ENCODE measurements around the gene VCL. TPM values are rescaled to one million over a fixed set of nuclear protein-coding genes. Genes with fewer than 3 reads are reported as not detected.

The VCL gene
- total and polyA plus RNA-seq, 9 of the 15 experiments (the other 6 are each of a cell fraction or from before 2014, with no cell fraction given), result 29.8 to 186 (median 76.4) TPM

DNA sequence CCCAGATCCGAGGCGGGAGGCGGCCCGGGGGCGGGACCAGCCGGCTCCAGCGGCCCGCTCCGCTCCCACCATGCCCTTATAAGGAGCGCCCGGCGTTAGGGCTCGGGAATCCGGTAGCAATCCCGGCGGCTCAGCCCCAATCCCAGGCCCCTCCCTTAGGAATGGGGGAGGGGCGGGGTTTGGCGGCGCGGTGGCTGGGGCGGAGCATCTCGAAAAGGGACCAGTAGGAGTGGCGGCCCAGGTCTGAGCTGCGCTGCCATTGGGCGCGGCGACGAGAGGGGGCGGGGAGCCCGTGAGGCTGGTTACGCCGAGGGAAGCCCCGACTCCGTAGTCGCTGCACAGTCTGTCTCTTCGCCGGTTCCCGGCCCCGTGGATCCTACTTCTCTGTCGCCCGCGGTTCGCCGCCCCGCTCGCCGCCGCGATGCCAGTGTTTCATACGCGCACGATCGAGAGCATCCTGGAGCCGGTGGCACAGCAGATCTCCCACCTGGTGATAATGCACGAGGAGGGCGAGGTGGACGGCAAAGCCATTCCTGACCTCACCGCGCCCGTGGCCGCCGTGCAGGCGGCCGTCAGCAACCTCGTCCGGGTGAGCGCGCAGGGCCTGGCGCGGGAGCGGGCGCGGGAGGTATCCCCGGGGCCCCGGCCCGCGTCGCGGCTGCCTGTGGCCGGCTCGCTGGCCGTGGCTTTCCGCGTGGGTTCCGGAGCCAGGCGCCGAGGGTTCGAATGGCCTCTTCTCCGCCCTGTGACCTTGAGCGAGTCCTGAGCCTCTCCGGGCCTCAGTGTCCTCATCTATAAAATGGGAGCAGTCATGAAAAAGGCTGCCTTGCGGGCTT is at the start of gene VCL (continued):
- 0 out of 2 replicates have a peak, but pooled peaks have one; percentile 1 for TF ChIP-seq CLOCK (CRISPR knock-in tag; IDR thresholded peaks at IDR 0.05; ENCODE audit: borderline replicate concordance)
- TF ChIP-seq RFX7 (CRISPR knock-in tag; IDR thresholded peaks at IDR 0.05), result no peak
- peak; percentile 97 for TF ChIP-seq TBP (optimal IDR thresholded peaks at IDR 0.05; ENCODE audit: low read depth, low read length)
- peak; percentile 80 for TF ChIP-seq ZNF644 (tag; IDR thresholded peaks at IDR 0.05; ENCODE audit: low read depth)
- TF ChIP-seq ZNF408 (CRISPR knock-in tag; IDR thresholded peaks at IDR 0.05; ENCODE audit: low read depth), result no peak
- peak; percentile 73 for TF ChIP-seq L3MBTL2 (IDR thresholded peaks at IDR 0.05)
- TF ChIP-seq SIRT6 (IDR thresholded peaks at IDR 0.05; ENCODE audit: low read depth, low read length), result peak; percentile 50
- no peak for TF ChIP-seq KAT2B (IDR thresholded peaks at IDR 0.05; ENCODE audit: low read depth, low read length)
- TF ChIP-seq SLC30A9 (CRISPR knock-in tag; IDR thresholded peaks at IDR 0.05), result no peak
- TF ChIP-seq RAD21 (CRISPR knock-in tag; conservative IDR thresholded peaks at IDR 0.05 in 1 of 2, IDR thresholded peaks at IDR 0.05 in 1 of 2), result peak in 1 of 2 experiments; percentile 2; a peak in 2 of 4 replicates
- TF ChIP-seq ZNF175 (CRISPR knock-in tag; IDR thresholded peaks at IDR 0.05; ENCODE audit: low read depth), result peak; percentile 60; the same call in 1 of the 2 replicates
- TF ChIP-seq CUX1 (CRISPR knock-in tag; IDR thresholded peaks at IDR 0.05), result no peak
- TF ChIP-seq, protein P1, sequence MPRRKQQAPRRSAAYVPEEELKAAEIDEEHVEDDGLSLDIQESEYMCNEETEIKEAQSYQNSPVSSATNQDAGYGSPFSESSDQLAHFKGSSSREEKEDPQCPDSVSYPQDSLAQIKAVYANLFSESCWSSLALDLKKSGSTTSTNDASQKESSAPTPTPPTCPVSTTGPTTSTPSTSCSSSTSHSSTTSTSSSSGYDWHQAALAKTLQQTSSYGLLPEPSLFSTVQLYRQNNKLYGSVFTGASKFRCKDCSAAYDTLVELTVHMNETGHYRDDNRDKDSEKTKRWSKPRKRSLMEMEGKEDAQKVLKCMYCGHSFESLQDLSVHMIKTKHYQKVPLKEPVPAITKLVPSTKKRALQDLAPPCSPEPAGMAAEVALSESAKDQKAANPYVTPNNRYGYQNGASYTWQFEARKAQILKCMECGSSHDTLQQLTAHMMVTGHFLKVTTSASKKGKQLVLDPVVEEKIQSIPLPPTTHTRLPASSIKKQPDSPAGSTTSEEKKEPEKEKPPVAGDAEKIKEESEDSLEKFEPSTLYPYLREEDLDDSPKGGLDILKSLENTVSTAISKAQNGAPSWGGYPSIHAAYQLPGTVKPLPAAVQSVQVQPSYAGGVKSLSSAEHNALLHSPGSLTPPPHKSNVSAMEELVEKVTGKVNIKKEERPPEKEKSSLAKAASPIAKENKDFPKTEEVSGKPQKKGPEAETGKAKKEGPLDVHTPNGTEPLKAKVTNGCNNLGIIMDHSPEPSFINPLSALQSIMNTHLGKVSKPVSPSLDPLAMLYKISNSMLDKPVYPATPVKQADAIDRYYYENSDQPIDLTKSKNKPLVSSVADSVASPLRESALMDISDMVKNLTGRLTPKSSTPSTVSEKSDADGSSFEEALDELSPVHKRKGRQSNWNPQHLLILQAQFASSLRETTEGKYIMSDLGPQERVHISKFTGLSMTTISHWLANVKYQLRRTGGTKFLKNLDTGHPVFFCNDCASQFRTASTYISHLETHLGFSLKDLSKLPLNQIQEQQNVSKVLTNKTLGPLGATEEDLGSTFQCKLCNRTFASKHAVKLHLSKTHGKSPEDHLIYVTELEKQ (CRISPR knock-in tag; IDR thresholded peaks at IDR 0.05), result no peak
- no peak for TF ChIP-seq ZNF561 (CRISPR knock-in tag; conservative IDR thresholded peaks at IDR 0.05)
- no peak for TF ChIP-seq HDGF (IDR thresholded peaks at IDR 0.05)
- no peak for TF ChIP-seq DIDO1 (tag; IDR thresholded peaks at IDR 0.05; ENCODE audit: low read depth)

All from K562 (cell line).